Measurements from ENCODE around the gene NRN1L.
"Not testable (repeated sequence)": the region's sequence is repeated elsewhere in the genome, so short reads cannot be mapped to it uniquely, and the experiment has no call there.

The NRN1L gene

GRCh38 chr16:67910158-67910557 lies 25.5 kb downstream of the NRN1L start:
- Histone ChIP-seq H3F3A (ENCODE audit: low read depth) (no peaks in the 10 kb centered on the region), H3K79me2 (ENCODE audit: insufficient read depth, low read length) (no peaks in the 10 kb centered on the region), H3K9me3 (ENCODE audit: insufficient read depth, low read depth, low read length) (no peaks in the 10 kb centered on the region), H3K9me2 (replicated peaks; ENCODE audit: low read depth, low read length) (no peaks in the 10 kb centered on the region), H3K4me1 (ENCODE audit: insufficient read depth, low read length, poor library complexity, severe bottlenecking) (peaks cover 10% of the 10 kb centered on the region), H3K36me3 (ENCODE audit: insufficient read depth, low read length) (peaks cover 5% of the 10 kb centered on the region; the same call in 1 of the 2 replicates), H3K4me2 (ENCODE audit: low read depth, low read length, poor library complexity, severe bottlenecking) (no peak overlapping the region), H2AFZ (ENCODE audit: low read length) (no peak overlapping the region), H3K4me3 (ENCODE audit: low read length, poor library complexity, severe bottlenecking) (no peak overlapping the region), H3K9ac (ENCODE audit: low read depth, low read length, poor library complexity, severe bottlenecking) (peak overlapping the region; percentile 62), H3K27me3 (ENCODE audit: insufficient read depth, low read length, poor library complexity, severe bottlenecking) (no peaks in the 10 kb centered on the region), H4K20me1 (ENCODE audit: insufficient read depth, low read length, poor library complexity, severe bottlenecking) (no peaks in the 10 kb centered on the region)
- TF ChIP-seq EZH2phosphoT487 (IDR thresholded peaks at IDR 0.05; ENCODE audit: borderline replicate concordance) (no peak), CTCF (conservative IDR thresholded peaks at IDR 0.05; ENCODE audit: low read length) (0 out of 2 replicates have a peak, but pooled peaks have one; percentile 11)

- no peak overlapping the region for H3K9ac ChIP-seq (ENCODE audit: low read depth, low read length, poor library complexity, severe bottlenecking)
- H3K9me3 ChIP-seq (ENCODE audit: insufficient read depth, low read depth, low read length), result no peaks in the 10 kb centered on the region
- H3K36me3 ChIP-seq (ENCODE audit: insufficient read depth, low read length), result no peaks in the 10 kb centered on the region
- H3K79me2 ChIP-seq (ENCODE audit: insufficient read depth, low read length), result no peaks in the 10 kb centered on the region
- peaks cover 10% of the 10 kb centered on the region for H3K4me1 ChIP-seq (ENCODE audit: insufficient read depth, low read length, poor library complexity, severe bottlenecking)
- TF ChIP-seq CTCF (conservative IDR thresholded peaks at IDR 0.05; ENCODE audit: low read length), result no peak
- no peak for TF ChIP-seq EZH2phosphoT487 (IDR thresholded peaks at IDR 0.05; ENCODE audit: borderline replicate concordance)
- H3K9me2 ChIP-seq (replicated peaks; ENCODE audit: low read depth, low read length), result no peaks in the 10 kb centered on the region
- no peak overlapping the region for H3K4me3 ChIP-seq (ENCODE audit: low read length, poor library complexity, severe bottlenecking)
- no peaks in the 10 kb centered on the region for H3K27me3 ChIP-seq (ENCODE audit: insufficient read depth, low read length, poor library complexity, severe bottlenecking)
- H3F3A ChIP-seq (ENCODE audit: low read depth), result no peaks in the 10 kb centered on the region
- H3K4me2 ChIP-seq (ENCODE audit: low read depth, low read length, poor library complexity, severe bottlenecking), result no peak overlapping the region
- no peak overlapping the region for H2AFZ ChIP-seq (ENCODE audit: low read length)
- no peaks in the 10 kb centered on the region for H4K20me1 ChIP-seq (ENCODE audit: insufficient read depth, low read length, poor library complexity, severe bottlenecking)
These were observed 30.2 kb downstream of the NRN1L start for GRCh38 chr16:67914758-67915495.

DNA sequence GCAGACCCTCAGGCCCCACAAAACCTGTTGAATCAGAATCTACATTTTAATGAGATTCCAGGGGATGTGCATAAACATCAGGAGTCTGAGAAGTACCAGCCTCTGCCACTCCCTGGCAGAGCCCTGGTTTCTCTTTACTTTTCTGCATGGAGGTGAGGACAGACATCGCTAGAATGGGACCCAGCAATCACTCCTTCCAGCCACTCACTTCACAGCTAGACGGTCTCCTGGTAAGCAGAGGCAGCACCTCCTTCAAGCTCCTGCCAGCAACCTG lies 30.7 kb downstream of the NRN1L start:
- not testable (repeated sequence) for H3K79me2 ChIP-seq (ENCODE audit: insufficient read depth, low read length); H3K4me2 ChIP-seq (ENCODE audit: low read depth, low read length, poor library complexity, severe bottlenecking); H3K9me2 ChIP-seq (replicated peaks; ENCODE audit: low read depth, low read length); H3F3A ChIP-seq (ENCODE audit: low read depth); H3K27me3 ChIP-seq (ENCODE audit: insufficient read depth, low read length, poor library complexity, severe bottlenecking); H3K4me3 ChIP-seq (ENCODE audit: low read length, poor library complexity, severe bottlenecking); H4K20me1 ChIP-seq (ENCODE audit: insufficient read depth, low read length, poor library complexity, severe bottlenecking); H3K4me1 ChIP-seq (ENCODE audit: insufficient read depth, low read length, poor library complexity, severe bottlenecking); H3K36me3 ChIP-seq (ENCODE audit: insufficient read depth, low read length); H2AFZ ChIP-seq (ENCODE audit: low read length); H3K9ac ChIP-seq (ENCODE audit: low read depth, low read length, poor library complexity, severe bottlenecking); H3K9me3 ChIP-seq (ENCODE audit: insufficient read depth, low read depth, low read length)

Data from Loucy (cell line).